ENCODE data around the gene HELT.
"Not testable (repeated sequence)": the region's sequence is repeated elsewhere in the genome, so short reads cannot be mapped to it uniquely, and the experiment has no call there.

HELT gene

GRCh38 chr4:185036019-185036418 is 17.7 kb downstream of the HELT start:
- DNase-seq (ENCODE audit: low read depth) = no peak

GRCh38 chr4:185036842-185037241 is 18.6 kb downstream of the HELT start:
- no peak for DNase-seq (ENCODE audit: low read depth)

- no peak for DNase-seq (ENCODE audit: low read depth)
Measured at GRCh38 chr4:185039508-185040273, 21.4 kb downstream of the HELT start.

- DNase-seq (ENCODE audit: low read depth) = no peak
Measured at GRCh38 chr4:185040523-185040922, 22.2 kb downstream of the HELT start.

GRCh38 chr4:185050286-185050685 is 32.0 kb downstream of the HELT start:
- DNase-seq (ENCODE audit: low read depth) = not testable (repeated sequence)

GRCh38 chr4:185051283-185051682 is 33.0 kb downstream of the HELT start:
- not testable (repeated sequence) for DNase-seq (ENCODE audit: low read depth)

- DNase-seq (ENCODE audit: low read depth) = no peak
Measured at GRCh38 chr4:185053746-185054145, 35.5 kb downstream of the HELT start.

- DNase-seq (ENCODE audit: low read depth) = no peak
Measured at GRCh38 chr4:185054272-185054671, 36.0 kb downstream of the HELT start.

- no peak for DNase-seq (ENCODE audit: low read depth)
Measured at GRCh38 chr4:185054886-185055285, 36.6 kb downstream of the HELT start.

- DNase-seq (ENCODE audit: low read depth) = no peak
Measured at GRCh38 chr4:185061610-185062009, 43.3 kb downstream of the HELT start.

- no peak for DNase-seq (ENCODE audit: low read depth)
Measured at GRCh38 chr4:185062606-185063005, 44.3 kb downstream of the HELT start.

GRCh38 chr4:185066179-185066578 is 47.9 kb downstream of the HELT start:
- no peak for DNase-seq (ENCODE audit: low read depth)

GRCh38 chr4:185068837-185069236 is 50.5 kb downstream of the HELT start:
- no peak for DNase-seq (ENCODE audit: low read depth)
